Middle frontal gyrus (tissue), 1 donor: ENCODE results near the gene ZHX3.

ENCODE experiments used
- DNase-seq: peaks from one replicate; pipeline ENCODE4 v3.0.0-alpha.2; 2015; ENCODE audit warnings: low spot score; ENCODE audit errors: extremely low spot score

Gene ZHX3

DNA sequence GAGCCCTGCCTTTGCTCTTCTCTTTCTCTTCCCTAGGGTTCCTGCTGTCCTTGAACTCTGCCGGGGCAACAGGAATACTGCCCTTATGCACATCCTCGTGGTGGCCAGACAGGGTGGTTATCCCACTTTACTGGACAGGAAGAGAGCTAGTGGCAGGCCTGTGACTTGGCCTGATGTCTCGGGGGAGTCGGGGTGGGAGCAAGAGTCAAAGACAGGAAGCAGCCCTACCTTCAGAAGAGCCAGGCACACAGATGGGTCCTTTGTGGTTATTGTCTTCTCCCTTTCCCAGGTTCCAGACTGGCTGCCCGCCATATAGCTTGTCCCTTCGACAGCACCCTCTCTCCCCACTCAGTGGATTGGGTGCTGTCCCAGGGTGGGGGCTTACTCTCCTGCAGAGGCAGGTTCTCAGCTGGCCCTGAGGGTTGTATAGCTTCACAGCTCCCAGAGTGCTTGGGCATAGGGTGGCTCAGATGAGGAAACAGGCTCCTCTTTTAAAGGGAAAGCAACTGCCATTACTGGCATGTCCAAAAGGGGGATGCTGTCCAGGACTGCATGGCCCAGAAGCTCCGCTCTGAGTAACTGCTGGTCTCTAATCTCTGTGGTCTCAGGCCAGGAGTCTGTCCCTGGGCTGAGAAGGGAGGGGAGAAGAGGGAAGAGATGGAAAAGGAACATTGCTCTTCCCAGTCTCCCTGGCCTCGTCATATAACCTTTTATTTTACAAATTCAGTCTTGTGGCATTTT, 162.9 kb downstream of the ZHX3 start:
- no peak for DNase-seq

- no peak for DNase-seq
Observed at GRCh38 chr20:41152108-41152757, 165.3 kb downstream of the ZHX3 start.

DNA sequence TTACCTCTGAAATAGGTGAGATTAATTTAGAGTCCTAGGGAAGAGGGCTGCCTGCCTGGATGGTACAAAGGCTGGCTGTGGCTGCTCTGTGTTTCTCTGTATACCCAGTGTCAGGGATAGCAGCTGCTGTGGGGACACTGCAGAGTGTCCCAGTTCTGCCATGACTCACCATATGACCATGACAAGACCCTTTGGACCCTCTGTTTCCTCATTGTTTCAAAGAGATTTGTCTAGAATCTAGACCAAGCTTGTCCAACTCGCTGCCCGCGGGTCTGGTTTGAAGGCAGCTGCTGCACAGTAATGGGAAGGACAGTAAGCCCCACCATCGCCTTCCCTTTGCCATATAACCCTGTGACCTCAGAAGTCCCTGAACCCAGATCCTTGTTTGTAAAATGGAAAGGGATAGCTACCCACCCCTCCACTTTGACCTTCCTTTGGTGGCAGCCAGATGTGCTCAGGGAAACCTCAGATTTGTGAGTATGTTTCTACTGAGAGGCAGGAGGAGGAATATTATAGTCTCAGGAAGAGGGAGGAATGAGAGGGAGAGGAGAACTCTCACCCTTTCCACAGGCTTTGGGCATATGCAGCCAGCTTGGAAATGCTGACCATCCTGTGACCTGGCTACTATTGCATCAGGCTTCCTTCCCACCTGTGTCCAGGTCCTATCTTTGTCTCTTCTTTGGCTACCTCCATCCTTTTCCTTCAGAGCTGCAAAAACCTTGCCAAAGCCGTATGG, 166.2 kb downstream of the ZHX3 start:
- no peak for DNase-seq

GRCh38 chr20:41150664-41151063, 166.9 kb downstream of the ZHX3 start:
- DNase-seq, result no peak

DNA sequence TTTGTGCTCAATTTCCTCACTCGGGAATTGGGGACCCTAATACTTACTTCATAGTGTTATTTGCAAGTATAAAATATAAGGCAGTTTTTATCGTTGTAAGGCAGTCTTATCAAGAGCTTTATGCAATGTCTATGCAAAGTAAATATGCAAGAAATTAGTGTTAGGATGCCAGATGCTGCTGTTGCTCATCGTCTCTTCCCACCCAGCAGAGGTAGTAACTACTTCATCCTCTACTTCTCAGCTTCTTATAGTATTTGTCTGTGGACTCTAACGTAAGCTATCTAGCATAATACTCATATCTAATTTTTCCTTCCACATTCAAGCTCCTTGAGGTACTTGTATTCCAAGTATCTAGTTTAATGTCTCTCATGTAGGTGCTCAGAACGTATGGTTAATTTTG, 168.6 kb downstream of the ZHX3 start:
- DNase-seq, result no peak

- no peak for DNase-seq
Observed at GRCh38 chr20:41147767-41148191, 169.8 kb downstream of the ZHX3 start.

GRCh38 chr20:41145821-41146620, 171.5 kb downstream of the ZHX3 start:
- DNase-seq, result peak; percentile 22

DNA sequence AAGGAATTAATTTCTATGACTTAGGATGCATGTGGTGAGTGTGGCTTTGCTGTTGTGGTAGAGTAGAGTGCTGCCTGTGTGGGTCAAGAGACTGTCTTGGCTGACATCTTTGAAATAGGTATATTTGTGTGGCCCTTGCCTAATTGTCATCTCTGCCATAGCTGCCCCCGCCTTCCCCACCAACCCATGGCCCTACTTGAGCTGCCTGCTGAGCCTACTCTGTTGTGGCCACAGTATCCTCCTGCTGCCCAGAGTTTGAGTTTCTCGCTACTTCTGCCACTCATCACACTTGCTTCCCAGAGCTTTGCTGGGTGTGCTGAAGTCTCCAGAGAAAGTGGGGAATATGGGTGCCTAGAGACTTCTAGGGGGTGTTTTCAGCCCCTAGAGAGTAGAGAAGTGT, 172.2 kb downstream of the ZHX3 start:
- DNase-seq, result no peak

- no peak for DNase-seq
Observed at GRCh38 chr20:41143354-41143753, 174.2 kb downstream of the ZHX3 start.

- DNase-seq, result no peak
Observed at GRCh38 chr20:41142919-41143318, 174.6 kb downstream of the ZHX3 start.

DNA sequence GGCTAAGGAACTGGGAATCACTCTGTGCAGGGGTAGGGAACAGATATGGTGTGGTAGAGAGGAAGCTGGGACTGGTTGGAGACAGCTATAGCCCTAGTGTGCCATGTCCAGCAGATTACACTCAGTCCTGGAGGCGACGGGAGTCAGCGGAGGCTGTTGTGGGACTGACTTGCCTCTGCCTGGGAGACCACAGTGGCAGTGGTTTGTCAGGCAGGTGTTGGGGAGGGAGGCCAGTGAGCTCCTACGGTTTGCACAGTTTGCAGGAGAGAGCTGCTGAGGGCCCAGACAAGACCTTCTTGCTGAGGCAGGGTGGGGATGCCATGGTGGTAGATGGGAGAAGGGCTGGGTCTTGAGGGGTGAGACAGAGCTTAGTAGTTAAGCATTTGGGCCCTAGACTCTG, 175.3 kb downstream of the ZHX3 start:
- DNase-seq, result no peak

GRCh38 chr20:41141153-41141815, 176.2 kb downstream of the ZHX3 start:
- DNase-seq, result no peak

GRCh38 chr20:41140226-41141133, 177.1 kb downstream of the ZHX3 start:
- DNase-seq, result no peak

DNA sequence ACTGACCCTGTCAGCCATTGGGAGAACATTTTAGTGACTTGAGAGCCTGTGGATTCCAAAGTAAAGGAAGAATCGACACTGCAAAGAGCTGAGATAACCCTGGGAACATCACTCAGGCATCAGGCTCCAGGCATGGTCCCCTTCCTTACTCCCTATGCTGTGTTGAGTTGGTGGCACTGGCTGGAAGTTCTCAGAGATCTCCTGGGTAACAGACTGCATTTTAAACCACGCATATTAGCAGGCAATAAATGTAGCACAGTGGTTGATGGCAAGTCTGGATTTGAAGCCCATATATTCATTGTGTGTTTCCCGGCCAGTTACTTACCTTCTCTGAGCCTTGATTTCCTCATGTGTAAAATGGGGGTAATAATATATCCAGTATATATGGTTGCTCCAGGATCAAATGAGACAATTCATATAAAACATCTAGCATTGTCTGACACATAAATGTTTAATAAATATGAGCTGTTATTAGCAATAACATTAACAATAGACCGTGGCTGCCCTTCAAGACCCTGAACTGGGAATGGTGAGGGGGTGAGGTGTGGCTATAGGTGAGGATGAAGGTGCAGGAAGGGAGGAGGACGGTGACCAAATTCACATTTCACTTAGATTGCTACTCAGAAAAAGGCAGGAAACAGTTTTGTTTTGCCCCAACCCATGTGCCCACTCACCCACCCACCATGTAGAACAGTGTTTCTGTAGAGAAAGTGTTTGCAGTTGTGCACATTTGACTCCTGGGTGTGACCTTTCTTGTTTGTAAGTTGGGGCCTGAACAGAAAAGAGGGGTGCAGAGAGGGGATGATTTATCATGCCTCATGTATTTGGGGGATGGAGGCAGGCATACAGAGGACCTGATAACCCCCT, 178.1 kb downstream of the ZHX3 start:
- no peak for DNase-seq

DNA sequence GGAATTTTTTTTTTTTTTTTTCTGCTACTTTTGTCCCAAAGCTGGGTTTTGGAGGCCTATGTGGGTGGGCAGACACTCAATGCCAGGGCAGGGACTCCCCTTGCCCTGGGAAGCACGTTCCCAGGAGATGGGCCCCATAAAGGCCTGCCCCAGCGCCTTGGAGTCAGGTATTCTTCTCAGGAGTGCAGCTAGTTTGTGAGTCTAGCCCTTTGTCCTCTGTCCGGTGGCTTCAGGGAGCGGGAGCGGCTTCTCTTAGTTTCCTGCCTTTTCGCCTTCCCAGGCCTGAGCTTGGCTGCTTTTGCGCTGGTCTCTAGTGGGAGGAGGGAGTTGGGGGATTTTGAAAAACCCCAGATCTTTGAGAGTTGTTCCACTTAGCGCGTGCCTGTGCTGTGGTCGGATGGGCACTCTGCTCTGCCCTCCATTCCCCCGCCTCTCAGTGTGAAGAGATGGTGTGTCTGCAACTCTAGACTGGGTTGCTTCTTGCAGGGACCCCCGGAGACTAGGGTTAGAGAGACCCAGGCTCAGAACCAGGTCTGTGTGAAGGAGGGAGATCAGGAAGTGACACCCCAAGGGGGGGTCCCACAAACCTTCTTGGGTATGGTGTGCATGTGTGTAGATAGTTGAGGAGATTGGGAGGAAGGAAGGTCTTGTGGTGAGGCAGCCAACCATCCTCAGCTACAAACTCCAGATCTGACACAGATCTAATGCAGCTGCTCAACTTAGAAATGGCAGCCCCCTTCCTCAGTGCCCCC, 178.9 kb downstream of the ZHX3 start:
- DNase-seq, result no peak

DNA sequence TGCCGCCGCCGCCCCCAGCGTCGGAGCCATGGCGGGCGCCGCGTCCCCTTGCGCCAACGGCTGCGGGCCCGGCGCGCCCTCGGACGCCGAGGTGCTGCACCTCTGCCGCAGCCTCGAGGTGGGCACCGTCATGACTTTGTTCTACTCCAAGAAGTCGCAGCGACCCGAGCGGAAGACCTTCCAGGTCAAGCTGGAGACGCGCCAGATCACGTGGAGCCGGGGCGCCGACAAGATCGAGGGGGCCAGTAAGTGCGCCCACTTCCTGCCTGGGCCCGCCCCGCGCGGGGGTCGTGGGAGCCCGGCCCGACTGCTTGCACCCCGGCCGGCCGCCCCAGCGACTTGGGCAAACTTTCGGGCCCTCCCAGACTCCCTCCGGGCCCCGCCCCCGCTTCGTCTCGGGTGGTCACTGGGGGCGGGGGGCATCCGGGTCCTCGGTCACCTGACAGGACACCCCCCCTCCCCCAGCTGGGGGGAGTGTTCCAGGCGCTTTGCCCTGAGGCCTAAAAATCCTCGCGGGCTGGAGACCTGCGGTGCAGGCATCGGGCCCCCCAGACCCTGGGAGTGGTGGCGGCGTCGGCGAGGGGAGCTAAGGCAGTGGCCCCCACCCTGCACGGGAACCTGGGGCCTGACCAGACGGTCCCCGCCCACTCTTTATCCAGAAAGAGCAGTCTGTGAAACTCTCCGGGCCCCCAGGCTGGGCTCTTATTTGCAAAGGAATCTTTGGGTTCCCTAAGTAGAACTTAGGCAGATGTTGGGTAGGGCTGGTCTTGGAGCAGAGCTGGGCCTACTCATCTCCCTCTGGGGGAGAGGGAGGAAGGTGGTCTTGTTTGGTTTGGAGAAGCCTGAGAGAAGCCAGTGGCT, 179.7 kb downstream of the ZHX3 start:
- DNase-seq, result no peak
